GM12878 (cell line): ENCODE data around the gene LY6G6D. TPM values are rescaled to one million over a fixed set of nuclear protein-coding genes. Genes with fewer than 3 reads are reported as not detected.

Experiments
- BACH1 ChIP-seq: fragments of 450-650 bp; IDR thresholded peaks from 2 replicates; pipeline ENCODE4 v1.6.1; 2017; ENCODE audit warnings: mild to moderate bottlenecking, borderline replicate concordance
- BRCA1 ChIP-seq: IDR thresholded peaks from 2 replicates; pipeline ENCODE4 v1.6.1; 2011; ENCODE audit warnings: low read depth, low read length, improper control_type of control experiment
- CREM ChIP-seq: IDR thresholded peaks from 2 replicates; pipeline ENCODE4 v1.6.1; 2014; ENCODE audit warnings: antibody characterized with exemption, low read depth
- E2F4 ChIP-seq: IDR thresholded peaks from 2 replicates; pipeline ENCODE4 v1.6.1; 2012; ENCODE audit warnings: low read depth, low read length, improper control_type of control experiment
- EED ChIP-seq: sonication (generic); IDR thresholded peaks from 2 replicates; pipeline ENCODE4 v1.6.1; 2016; ENCODE audit warnings: antibody characterized with exemption, low read depth
- FOS ChIP-seq: IDR thresholded peaks from 3 replicates; pipeline ENCODE4 v1.6.1; 2011; ENCODE audit warnings: borderline replicate concordance; ENCODE audit not compliant: insufficient read length; ENCODE audit errors: extremely low read depth
- HSF1 ChIP-seq: fragments of 150-350 bp; IDR thresholded peaks from 2 replicates; pipeline ENCODE4 v1.6.1; 2014; ENCODE audit warnings: mild to moderate bottlenecking, low read depth, low read length
- MAX ChIP-seq: IDR thresholded peaks from 2 replicates; pipeline ENCODE4 v1.6.1; 2012; ENCODE audit warnings: low read depth, low read length, improper control_type of control experiment
- MTA3 ChIP-seq: IDR thresholded peaks from 2 replicates; pipeline ENCODE4 v1.6.1; 2012; ENCODE audit warnings: low read length, inconsistent platforms, borderline replicate concordance
- MXI1 ChIP-seq: fragments of 150-350 bp; IDR thresholded peaks from 2 replicates; pipeline ENCODE4 v1.6.1; 2011; ENCODE audit warnings: low read depth, mild to moderate bottlenecking, inconsistent platforms, low read length, improper control_type of control experiment
- NBN ChIP-seq: fragments of 450-650 bp; IDR thresholded peaks from 2 replicates; pipeline ENCODE4 v1.6.1; 2016
- NFYB ChIP-seq: IDR thresholded peaks from 2 replicates; pipeline ENCODE4 v1.6.1; 2011; ENCODE audit warnings: low read depth, mild to moderate bottlenecking, low read length, improper control_type of control experiment, moderate library complexity; ENCODE audit not compliant: insufficient read depth
- NRF1 ChIP-seq: conservative IDR thresholded peaks from 2 replicates; pipeline ENCODE4 v1.6.1; 2011; ENCODE audit warnings: mild to moderate bottlenecking, low read depth, low read length, improper control_type of control experiment
- POLR2A ChIP-seq: IDR thresholded peaks from 2 replicates; pipeline ENCODE4 v1.6.1; 2011; ENCODE audit warnings: low read depth, mild to moderate bottlenecking, low read length
- STAT3 ChIP-seq: IDR thresholded peaks from 2 replicates; pipeline ENCODE4 v1.6.1; 2011; ENCODE audit warnings: low read depth, low read length, improper control_type of control experiment
- TAF1 ChIP-seq: IDR thresholded peaks from 2 replicates; pipeline ENCODE4 v1.6.1; 2011; ENCODE audit warnings: mild to moderate bottlenecking, low read depth, low read length, borderline replicate concordance
- TARDBP ChIP-seq: IDR thresholded peaks from 2 replicates; pipeline ENCODE4 v1.6.1; 2016; ENCODE audit warnings: borderline replicate concordance
- TCF12 ChIP-seq: IDR thresholded peaks from 2 replicates; pipeline ENCODE4 v1.6.1; 2011; ENCODE audit warnings: low read depth, mild to moderate bottlenecking, low read length
- ZBTB33 ChIP-seq: fragments of 450-650 bp; IDR thresholded peaks from 2 replicates; pipeline ENCODE4 v1.6.1; 2017; ENCODE audit warnings: mild to moderate bottlenecking
- polyA plus RNA-seq, 11 experiments: library from polyadenylated mRNA; depleted of rRNA in 4 of 11; unstranded in 6 of 11; stranded (reverse) in 5 of 11; fragments of >200 nt; fragmentation: Nextera tagmentation in 4 of 11; fragmentation: Illumina TruSeq in 1 of 11; extraction: Ambion mirVana in 4 of 11; extraction: Trizol in 1 of 11; gene quantifications; 1 replicate in 1 of 11; 2 replicates in 10 of 11; pipeline versions ENCODE4 v1.2.1 to v1.2.3, GENCODE V29; 2011 to 2016; ENCODE audit warnings: inconsistent platforms in 2 of 11, missing spikeins in 2 of 11, low read depth in 1 of 11
- total RNA-seq, 4 experiments: library from RNA; depleted of rRNA in 3 of 4; stranded (reverse); fragments of >200 nt in 3 of 4; fragmentation: Illumina TruSeq in 1 of 4; extraction: Trizol in 1 of 4; gene quantifications; 2 replicates each; pipeline versions ENCODE4 v1.2.1 to v1.2.3, GENCODE V29; 2013 to 2021
- TF ChIP-seq, protein P1 (sequence below): fragments of 450-650 bp; IDR thresholded peaks from 2 replicates; pipeline ENCODE4 v1.6.1; 2017; ENCODE audit warnings: low read depth, mild to moderate bottlenecking, moderate library complexity
- TF ChIP-seq, protein P2 (sequence below): fragments of 150-350 bp; IDR thresholded peaks from 2 replicates; pipeline ENCODE4 v1.6.1; 2016; ENCODE audit warnings: low read depth, low read length

The LY6G6D gene
- total and polyA plus RNA-seq, 10 of the 15 experiments (the other 5 are each of a cell fraction or from before 2014, with no cell fraction given) = not detected

GRCh38 chr6:31739639-31740396 lies 24.7 kb downstream of the LY6G6D start, which contains the start of gene MSH5 (continued):
- TF ChIP-seq NRF1 (peak; percentile 71), BRCA1 (0 out of 2 replicates have a peak, but pooled peaks have one; percentile 30), CREM (peak; percentile 32; the same call in 1 of the 2 replicates), STAT3 (no peak), MAX (peak; percentile 91), EED (peak; percentile 72), MTA3 (no peak), TCF12 (0 out of 2 replicates have a peak, but pooled peaks have one; percentile 36), POLR2A (peak; percentile 78), TAF1 (peak; percentile 47), NFYB (peak; percentile 98), ZBTB33 (no peak), E2F4 (peak; percentile 100), HSF1 (no peak), TARDBP (peak; percentile 38; the same call in 1 of the 2 replicates), NBN (peak; percentile 22; the same call in 1 of the 2 replicates), FOS (peak; percentile 56), MXI1 (peak; percentile 91), BACH1 (peak; percentile 60; the same call in 1 of the 2 replicates)
- TF ChIP-seq, protein P1, sequence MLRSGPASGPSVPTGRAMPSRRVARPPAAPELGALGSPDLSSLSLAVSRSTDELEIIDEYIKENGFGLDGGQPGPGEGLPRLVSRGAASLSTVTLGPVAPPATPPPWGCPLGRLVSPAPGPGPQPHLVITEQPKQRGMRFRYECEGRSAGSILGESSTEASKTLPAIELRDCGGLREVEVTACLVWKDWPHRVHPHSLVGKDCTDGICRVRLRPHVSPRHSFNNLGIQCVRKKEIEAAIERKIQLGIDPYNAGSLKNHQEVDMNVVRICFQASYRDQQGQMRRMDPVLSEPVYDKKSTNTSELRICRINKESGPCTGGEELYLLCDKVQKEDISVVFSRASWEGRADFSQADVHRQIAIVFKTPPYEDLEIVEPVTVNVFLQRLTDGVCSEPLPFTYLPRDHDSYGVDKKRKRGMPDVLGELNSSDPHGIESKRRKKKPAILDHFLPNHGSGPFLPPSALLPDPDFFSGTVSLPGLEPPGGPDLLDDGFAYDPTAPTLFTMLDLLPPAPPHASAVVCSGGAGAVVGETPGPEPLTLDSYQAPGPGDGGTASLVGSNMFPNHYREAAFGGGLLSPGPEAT = peak; percentile 43; the same call in 1 of the 2 replicates
- TF ChIP-seq, protein P2, sequence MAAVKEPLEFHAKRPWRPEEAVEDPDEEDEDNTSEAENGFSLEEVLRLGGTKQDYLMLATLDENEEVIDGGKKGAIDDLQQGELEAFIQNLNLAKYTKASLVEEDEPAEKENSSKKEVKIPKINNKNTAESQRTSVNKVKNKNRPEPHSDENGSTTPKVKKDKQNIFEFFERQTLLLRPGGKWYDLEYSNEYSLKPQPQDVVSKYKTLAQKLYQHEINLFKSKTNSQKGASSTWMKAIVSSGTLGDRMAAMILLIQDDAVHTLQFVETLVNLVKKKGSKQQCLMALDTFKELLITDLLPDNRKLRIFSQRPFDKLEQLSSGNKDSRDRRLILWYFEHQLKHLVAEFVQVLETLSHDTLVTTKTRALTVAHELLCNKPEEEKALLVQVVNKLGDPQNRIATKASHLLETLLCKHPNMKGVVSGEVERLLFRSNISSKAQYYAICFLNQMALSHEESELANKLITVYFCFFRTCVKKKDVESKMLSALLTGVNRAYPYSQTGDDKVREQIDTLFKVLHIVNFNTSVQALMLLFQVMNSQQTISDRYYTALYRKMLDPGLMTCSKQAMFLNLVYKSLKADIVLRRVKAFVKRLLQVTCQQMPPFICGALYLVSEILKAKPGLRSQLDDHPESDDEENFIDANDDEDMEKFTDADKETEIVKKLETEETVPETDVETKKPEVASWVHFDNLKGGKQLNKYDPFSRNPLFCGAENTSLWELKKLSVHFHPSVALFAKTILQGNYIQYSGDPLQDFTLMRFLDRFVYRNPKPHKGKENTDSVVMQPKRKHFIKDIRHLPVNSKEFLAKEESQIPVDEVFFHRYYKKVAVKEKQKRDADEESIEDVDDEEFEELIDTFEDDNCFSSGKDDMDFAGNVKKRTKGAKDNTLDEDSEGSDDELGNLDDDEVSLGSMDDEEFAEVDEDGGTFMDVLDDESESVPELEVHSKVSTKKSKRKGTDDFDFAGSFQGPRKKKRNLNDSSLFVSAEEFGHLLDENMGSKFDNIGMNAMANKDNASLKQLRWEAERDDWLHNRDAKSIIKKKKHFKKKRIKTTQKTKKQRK = peak; percentile 72
